VCaP (cell line): Measurements from ENCODE around the gene TCEA2.

ENCODE experiments used
- H3K27ac ChIP-seq: fragments of 450-650 bp; 2 replicates; pipeline ENCODE4 v1.5.1; 2017
- CTCF ChIP-seq: fragments of 450-650 bp; conservative IDR thresholded peaks from 2 replicates; pipeline ENCODE4 v1.5.1; 2017; ENCODE audit warnings: mild to moderate bottlenecking, moderate library complexity

Gene TCEA2

GRCh38 chr20:64099086-64099786, 36.2 kb downstream of the TCEA2 start:
- TF ChIP-seq CTCF, result no peak
- H3K27ac ChIP-seq, result no peak overlapping the region

GRCh38 chr20:64099880-64100565, 37.0 kb downstream of the TCEA2 start:
- no peak for TF ChIP-seq CTCF

GRCh38 chr20:64100566-64100888, 37.5 kb downstream of the TCEA2 start:
- TF ChIP-seq CTCF, result no peak

More at GRCh38 chr20:64099880-64100565, 37.0 kb downstream of the TCEA2 start:
- H3K27ac ChIP-seq, result no peak overlapping the region

GRCh38 chr20:64100946-64101688, 38.1 kb downstream of the TCEA2 start:
- no peak overlapping the region; the same call in 1 of the 2 replicates for H3K27ac ChIP-seq
- TF ChIP-seq CTCF, result no peak

More at GRCh38 chr20:64100566-64100888, 37.5 kb downstream of the TCEA2 start:
- H3K27ac ChIP-seq, result no peak overlapping the region

- H3K27ac ChIP-seq, result peak overlapping the region; percentile 74
- peak; percentile 98 for TF ChIP-seq CTCF
Measured at GRCh38 chr20:64101731-64102621, 39.0 kb downstream of the TCEA2 start.

GRCh38 chr20:64102647-64103354, 39.8 kb downstream of the TCEA2 start:
- peak overlapping the region; percentile 74 for H3K27ac ChIP-seq
- no peak for TF ChIP-seq CTCF
